ENCODE results near the gene CFAP221.

DNA sequence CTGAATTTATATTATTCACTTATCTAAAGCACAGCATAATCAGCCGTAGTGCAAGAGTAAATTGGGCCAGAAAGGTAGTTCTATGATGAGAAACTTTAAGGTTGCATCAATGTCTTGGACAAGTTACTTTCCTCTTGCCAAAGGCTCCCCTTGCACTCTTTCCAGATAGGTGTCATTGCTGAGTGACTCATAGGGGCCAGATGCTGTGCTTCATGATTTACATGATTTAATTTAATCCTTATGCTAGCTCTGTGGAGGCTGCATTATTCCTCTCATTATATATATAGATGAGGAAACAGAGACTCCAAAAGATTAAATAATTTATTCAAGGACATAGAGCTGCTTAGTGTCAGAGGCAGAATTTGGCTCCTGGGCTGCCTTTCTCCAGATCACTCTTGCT, 5.0 kb downstream of the CFAP221 start:
- TF ChIP-seq, protein P1, sequence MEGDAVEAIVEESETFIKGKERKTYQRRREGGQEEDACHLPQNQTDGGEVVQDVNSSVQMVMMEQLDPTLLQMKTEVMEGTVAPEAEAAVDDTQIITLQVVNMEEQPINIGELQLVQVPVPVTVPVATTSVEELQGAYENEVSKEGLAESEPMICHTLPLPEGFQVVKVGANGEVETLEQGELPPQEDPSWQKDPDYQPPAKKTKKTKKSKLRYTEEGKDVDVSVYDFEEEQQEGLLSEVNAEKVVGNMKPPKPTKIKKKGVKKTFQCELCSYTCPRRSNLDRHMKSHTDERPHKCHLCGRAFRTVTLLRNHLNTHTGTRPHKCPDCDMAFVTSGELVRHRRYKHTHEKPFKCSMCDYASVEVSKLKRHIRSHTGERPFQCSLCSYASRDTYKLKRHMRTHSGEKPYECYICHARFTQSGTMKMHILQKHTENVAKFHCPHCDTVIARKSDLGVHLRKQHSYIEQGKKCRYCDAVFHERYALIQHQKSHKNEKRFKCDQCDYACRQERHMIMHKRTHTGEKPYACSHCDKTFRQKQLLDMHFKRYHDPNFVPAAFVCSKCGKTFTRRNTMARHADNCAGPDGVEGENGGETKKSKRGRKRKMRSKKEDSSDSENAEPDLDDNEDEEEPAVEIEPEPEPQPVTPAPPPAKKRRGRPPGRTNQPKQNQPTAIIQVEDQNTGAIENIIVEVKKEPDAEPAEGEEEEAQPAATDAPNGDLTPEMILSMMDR (IDR thresholded peaks at IDR 0.05): no peak
- no peak for TF ChIP-seq POLR2A (IDR thresholded peaks at IDR 0.05)
